COLO668 (cell line): ENCODE measurements around the gene PRKCA.
A peak's percentile ranks its signal among the peaks of the same experiment; 100 is the strongest.
"Not testable (repeated sequence)": the region's sequence is repeated elsewhere in the genome, so short reads cannot be mapped to it uniquely, and the experiment has no call there.

Source experiments
- DNase-seq: peaks from one replicate; lab custom pipeline; 2025; ENCODE audit not compliant: unreplicated experiment; lab: John Stamatoyannopoulos, UW

Gene PRKCA

GRCh38 chr17:66301864-66302741 is at the start of gene PRKCA:
TSS of gene PRKCA (plus strand) at chr17:66302613.
- peak; percentile 86 for DNase-seq

- not testable (repeated sequence) for DNase-seq
These were observed 49.0 kb upstream of the PRKCA start for GRCh38 chr17:66253458-66253857.

- DNase-seq: peak; percentile 15
These were observed 47.3 kb upstream of the PRKCA start for GRCh38 chr17:66255112-66255511.

- no peak for DNase-seq
These were observed 46.9 kb upstream of the PRKCA start for GRCh38 chr17:66255527-66255971.

GRCh38 chr17:66260275-66260674 is 42.1 kb upstream of the PRKCA start:
- DNase-seq: no peak

- DNase-seq: no peak
These were observed 41.7 kb upstream of the PRKCA start for GRCh38 chr17:66260688-66261087.

GRCh38 chr17:66262767-66263166 is 39.6 kb upstream of the PRKCA start:
- no peak for DNase-seq

GRCh38 chr17:66264696-66265095 is 37.7 kb upstream of the PRKCA start:
- DNase-seq: no peak

- DNase-seq: no peak
These were observed 34.0 kb upstream of the PRKCA start for GRCh38 chr17:66268247-66268927.

GRCh38 chr17:66270106-66270505 is 32.3 kb upstream of the PRKCA start:
- no peak for DNase-seq

GRCh38 chr17:66271512-66271911 is 30.9 kb upstream of the PRKCA start:
- no peak for DNase-seq

- DNase-seq: no peak
These were observed 29.4 kb upstream of the PRKCA start for GRCh38 chr17:66272811-66273585.

- no peak for DNase-seq
These were observed 28.9 kb upstream of the PRKCA start for GRCh38 chr17:66273586-66273848.

GRCh38 chr17:66275651-66276050 is 26.8 kb upstream of the PRKCA start:
- DNase-seq: no peak

- DNase-seq: no peak
These were observed 26.0 kb upstream of the PRKCA start for GRCh38 chr17:66276328-66276937.

- DNase-seq: no peak
These were observed 25.2 kb upstream of the PRKCA start for GRCh38 chr17:66277191-66277590.

- DNase-seq: no peak
These were observed 20.6 kb upstream of the PRKCA start for GRCh38 chr17:66281661-66282369.

- DNase-seq: no peak
These were observed 19.0 kb upstream of the PRKCA start for GRCh38 chr17:66283296-66283934.

- DNase-seq: no peak
These were observed 18.4 kb upstream of the PRKCA start for GRCh38 chr17:66283971-66284370.

GRCh38 chr17:66285149-66285548 is 17.3 kb upstream of the PRKCA start:
- no peak for DNase-seq
